Measurements from ENCODE around the gene SETMAR. TPM values are rescaled to one million over a fixed set of nuclear protein-coding genes. Genes with fewer than 3 reads are reported as not detected.
A peak's percentile ranks its signal among the peaks of the same experiment; 100 is the strongest.

Gene SETMAR
- total and polyA plus RNA-seq, 4 donors: 8.1 to 22.5 (median 12.1) TPM

DNA sequence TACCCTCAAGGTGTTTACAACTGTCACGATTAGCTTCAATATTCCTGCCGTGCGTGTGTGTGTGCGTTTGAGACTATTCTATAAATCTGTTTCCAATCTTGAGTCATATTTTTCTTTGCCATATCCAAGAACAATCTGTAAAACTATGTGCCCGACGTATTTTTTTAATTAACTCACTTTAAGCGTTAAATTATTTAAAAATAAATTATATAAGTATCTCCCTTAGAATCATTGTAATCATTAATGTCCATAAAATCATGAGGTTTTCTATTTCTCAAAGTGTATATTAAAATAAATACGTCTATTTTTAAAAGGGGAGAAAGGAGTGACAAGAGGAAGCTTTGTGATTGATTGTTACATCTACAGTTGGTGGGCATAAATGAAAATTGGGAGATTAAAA, 2.9 kb downstream of the SETMAR start:
- DNase-seq (no peak), ATAC-seq (ENCODE audit: insufficient read depth, low FRiP score) (no peak)
- peaks cover 5 to 34% (median 18%) of the 10 kb centered on the region in 5 donors for H3K4me1 ChIP-seq (ENCODE audit: control insufficient read depth in 5 of 5, insufficient read depth in 5 of 5, low read length in 5 of 5)
- H3K4me3 ChIP-seq: no peak overlapping the region
- peak overlapping the region in 1 of 2 donors; percentile 23 for H3K27ac ChIP-seq (ENCODE audit: low read depth in 1 of 2, low read length in 1 of 2)
- 89 to 91% methylated on average over 8 of the region's 8 CpGs for WGBS, 2 donors
- no peaks in the 10 kb centered on the region for H3K27me3 ChIP-seq (ENCODE audit: control insufficient read depth in 3 of 3, insufficient read depth in 3 of 3, low read length in 2 of 3)
- TF ChIP-seq CTCF (IDR thresholded peaks at IDR 0.05; ENCODE audit: control extremely low read depth, extremely low read depth): no peak
- no peaks in the 10 kb centered on the region for H3K36me3 ChIP-seq (ENCODE audit: control insufficient read depth in 4 of 4, insufficient read depth in 4 of 4, low read length in 4 of 4)
- H3K9me3 ChIP-seq (ENCODE audit: control insufficient read depth in 4 of 4, insufficient read depth in 3 of 4, low read length in 3 of 4): no peaks in the 10 kb centered on the region
- no peak overlapping the region for H3K9ac ChIP-seq (ENCODE audit: insufficient read depth in 1 of 2, low read length in 2 of 2)

DNA sequence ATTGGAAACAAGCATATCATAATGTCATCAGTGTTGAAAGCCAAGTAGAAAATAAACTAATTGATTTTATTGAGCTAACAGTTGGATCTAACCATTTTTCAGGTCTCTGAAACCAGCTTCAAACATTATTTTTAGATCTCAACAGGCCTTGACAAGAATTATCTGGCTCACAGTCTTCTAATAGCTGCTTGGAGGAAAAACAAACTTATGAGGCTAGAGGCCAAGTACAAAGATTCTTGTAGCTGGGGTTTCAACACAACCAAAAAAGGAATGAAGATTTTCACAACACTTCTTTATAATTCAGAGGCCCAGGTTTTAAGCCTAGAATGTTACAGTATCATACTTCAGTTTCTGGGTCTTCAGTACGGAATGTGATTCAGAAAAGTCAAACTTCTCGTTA, 3.7 kb downstream of the SETMAR start:
- H3K27ac ChIP-seq (ENCODE audit: low read depth in 1 of 2, low read length in 1 of 2): peak overlapping the region in 1 of 2 donors; percentile 62
- H3K4me1 ChIP-seq (ENCODE audit: control insufficient read depth in 5 of 5, insufficient read depth in 5 of 5, low read length in 5 of 5): peaks cover 5 to 34% (median 21%) of the 10 kb centered on the region in 5 donors
- WGBS, 2 donors: 64 to 74% methylated on average over 2 of the region's 2 CpGs

DNA sequence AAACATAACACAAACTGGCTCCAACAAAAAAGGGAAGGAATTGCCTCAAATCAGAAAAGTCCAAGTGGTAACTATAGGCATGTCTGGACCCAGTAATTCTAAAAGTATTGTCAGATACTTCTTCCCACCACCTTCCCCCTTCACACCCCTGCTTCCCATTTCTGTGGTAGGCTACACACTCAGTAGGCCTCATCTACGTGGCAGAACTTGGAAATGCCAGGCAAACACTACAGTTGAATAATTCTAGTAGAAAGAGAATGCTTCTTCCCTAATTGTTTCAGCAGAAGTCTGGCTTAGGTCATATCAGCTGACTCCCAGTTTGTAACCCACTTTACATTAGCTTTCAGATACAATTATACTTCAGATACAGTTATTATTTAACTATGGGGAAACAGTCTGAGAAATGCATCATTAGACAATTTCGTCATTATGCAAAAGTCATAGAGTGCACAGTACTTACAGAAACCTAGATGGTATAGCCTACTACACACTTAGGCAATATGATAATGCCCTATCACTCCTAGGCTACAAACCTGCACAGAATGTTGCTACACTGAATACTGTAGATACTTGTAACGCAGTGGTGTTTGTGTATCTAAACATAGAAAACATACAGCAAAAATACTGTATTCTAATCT, 6.4 kb downstream of the SETMAR start:
- no peak overlapping the region for H3K27ac ChIP-seq (ENCODE audit: low read depth in 1 of 2, low read length in 1 of 2)
- H3K36me3 ChIP-seq (ENCODE audit: control insufficient read depth in 4 of 4, insufficient read depth in 4 of 4, low read length in 4 of 4): peaks cover 3 to 10% (median 8%) of the 10 kb centered on the region in 4 donors
- DNase-seq (no peak), ATAC-seq (ENCODE audit: insufficient read depth, low FRiP score) (no peak)
- no peak for TF ChIP-seq CTCF (IDR thresholded peaks at IDR 0.05; ENCODE audit: control extremely low read depth, extremely low read depth)
- no peak overlapping the region for H3K4me3 ChIP-seq
- no peaks in the 10 kb centered on the region for H3K27me3 ChIP-seq (ENCODE audit: control insufficient read depth in 3 of 3, insufficient read depth in 3 of 3, low read length in 2 of 3)
- 34 to 68% methylated on average over 3 of the region's 3 CpGs for WGBS, 2 donors
- H3K9ac ChIP-seq (ENCODE audit: insufficient read depth in 1 of 2, low read length in 2 of 2): no peak overlapping the region
- peaks cover 2 to 25% (median 17%) of the 10 kb centered on the region in 5 donors for H3K4me1 ChIP-seq (ENCODE audit: control insufficient read depth in 5 of 5, insufficient read depth in 5 of 5, low read length in 5 of 5)
- H3K9me3 ChIP-seq (ENCODE audit: control insufficient read depth in 4 of 4, insufficient read depth in 3 of 4, low read length in 3 of 4): no peaks in the 10 kb centered on the region

More for the DNA sequence above, 3.7 kb downstream of the SETMAR start:
- Histone ChIP-seq H3K4me3 (no peak overlapping the region), H3K27me3 (ENCODE audit: control insufficient read depth in 3 of 3, insufficient read depth in 3 of 3, low read length in 2 of 3) (no peaks in the 10 kb centered on the region), H3K9me3 (ENCODE audit: control insufficient read depth in 4 of 4, insufficient read depth in 3 of 4, low read length in 3 of 4) (no peaks in the 10 kb centered on the region), H3K36me3 (ENCODE audit: control insufficient read depth in 4 of 4, insufficient read depth in 4 of 4, low read length in 4 of 4) (no peaks in the 10 kb centered on the region), H3K9ac (ENCODE audit: insufficient read depth in 1 of 2, low read length in 2 of 2) (no peak overlapping the region)
- TF ChIP-seq CTCF (IDR thresholded peaks at IDR 0.05; ENCODE audit: control extremely low read depth, extremely low read depth): no peak
- no peak for ATAC-seq (ENCODE audit: insufficient read depth, low FRiP score)
- peak in 2 of 3 donors; percentile 71 to 89 for DNase-seq
